Measurements from ENCODE around the gene FAM90A1.
"Not testable (repeated sequence)": the region's sequence is repeated elsewhere in the genome, so short reads cannot be mapped to it uniquely, and the experiment has no call there.

DNA sequence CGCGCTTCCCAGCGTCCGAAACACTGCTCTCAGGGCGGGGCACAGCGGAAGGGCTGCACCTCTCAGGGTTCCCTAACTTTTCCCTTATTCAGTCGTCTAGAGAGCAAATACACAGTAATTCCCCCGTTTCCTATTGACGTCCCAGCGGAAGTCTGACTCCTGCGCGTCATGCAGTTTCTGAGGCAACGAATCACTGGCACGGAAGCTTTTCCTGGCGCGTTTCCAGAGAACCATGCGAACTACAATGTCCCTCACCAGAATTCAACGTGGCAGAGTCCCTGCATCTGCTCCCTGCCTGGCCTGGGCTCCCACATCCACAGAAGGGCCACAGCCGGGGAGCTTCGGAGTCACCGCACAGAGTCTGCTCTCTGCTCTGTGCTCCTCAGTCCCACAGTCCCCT, 6.0 kb downstream of the FAM90A1 start:
- not testable (repeated sequence) for TF ChIP-seq POLR2A (IDR thresholded peaks at IDR 0.05)
- TF ChIP-seq, protein P1, sequence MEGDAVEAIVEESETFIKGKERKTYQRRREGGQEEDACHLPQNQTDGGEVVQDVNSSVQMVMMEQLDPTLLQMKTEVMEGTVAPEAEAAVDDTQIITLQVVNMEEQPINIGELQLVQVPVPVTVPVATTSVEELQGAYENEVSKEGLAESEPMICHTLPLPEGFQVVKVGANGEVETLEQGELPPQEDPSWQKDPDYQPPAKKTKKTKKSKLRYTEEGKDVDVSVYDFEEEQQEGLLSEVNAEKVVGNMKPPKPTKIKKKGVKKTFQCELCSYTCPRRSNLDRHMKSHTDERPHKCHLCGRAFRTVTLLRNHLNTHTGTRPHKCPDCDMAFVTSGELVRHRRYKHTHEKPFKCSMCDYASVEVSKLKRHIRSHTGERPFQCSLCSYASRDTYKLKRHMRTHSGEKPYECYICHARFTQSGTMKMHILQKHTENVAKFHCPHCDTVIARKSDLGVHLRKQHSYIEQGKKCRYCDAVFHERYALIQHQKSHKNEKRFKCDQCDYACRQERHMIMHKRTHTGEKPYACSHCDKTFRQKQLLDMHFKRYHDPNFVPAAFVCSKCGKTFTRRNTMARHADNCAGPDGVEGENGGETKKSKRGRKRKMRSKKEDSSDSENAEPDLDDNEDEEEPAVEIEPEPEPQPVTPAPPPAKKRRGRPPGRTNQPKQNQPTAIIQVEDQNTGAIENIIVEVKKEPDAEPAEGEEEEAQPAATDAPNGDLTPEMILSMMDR (IDR thresholded peaks at IDR 0.05), result not testable (repeated sequence)

Data from heart left ventricle (tissue), 13 donors.